Thoracic aorta (tissue), 2 donors: ENCODE measurements around the gene DHPS. TPM values are rescaled to one million over a fixed set of nuclear protein-coding genes. Genes with fewer than 3 reads are reported as not detected.

Source experiments
- ATAC-seq: fragments of 150-250 bp; one replicate; pipeline ENCODE4 v1.8.0; 2017; ENCODE audit warnings: low read depth; ENCODE audit not compliant: insufficient number of reproducible peaks, low FRiP score
- DNase-seq: peaks from one replicate; pipeline ENCODE4 v3.0.0-alpha.2; 2020; ENCODE audit warnings: low spot score
- H3K27ac ChIP-seq, 2 donors: fragments of 200-600 bp; sonication (generic); 1 replicate in 1 of 2; 2 replicates in 1 of 2; pipeline ENCODE4 v1.5.1; 2016; ENCODE audit warnings: mild to moderate bottlenecking in 2 of 2, moderate library complexity in 2 of 2
- H3K27me3 ChIP-seq: fragments of 200-600 bp; sonication (generic); replicated peaks from 2 replicates; pipeline ENCODE4 v1.6.0; 2016; ENCODE audit warnings: mild to moderate bottlenecking; ENCODE audit not compliant: insufficient read depth
- H3K36me3 ChIP-seq: fragments of 200-600 bp; sonication (generic); one replicate; pipeline ENCODE4 v1.5.1; 2016
- H3K4me1 ChIP-seq, 2 donors: fragments of 200-600 bp; sonication (generic); 1 replicate in 1 of 2; 2 replicates in 1 of 2; pipeline versions ENCODE4 v1.5.1 to v1.6.0; 2016; ENCODE audit warnings: low read depth in 2 of 2, mild to moderate bottlenecking in 1 of 2; ENCODE audit not compliant: control insufficient read depth in 1 of 2
- H3K4me3 ChIP-seq: fragments of 200-600 bp; sonication (generic); 2 replicates; pipeline ENCODE4 v1.5.1; 2016; ENCODE audit warnings: mild to moderate bottlenecking
- H3K9me3 ChIP-seq: fragments of 200-600 bp; sonication (generic); 2 replicates; pipeline ENCODE4 v1.5.1; 2016
- CTCF ChIP-seq: fragments of 200-600 bp; sonication (generic); IDR thresholded peaks from one replicate; pipeline ENCODE4 v1.5.1; 2019; ENCODE audit warnings: antibody characterized with exemption
- total RNA-seq, 2 donors: library from RNA; depleted of rRNA; stranded (reverse); fragments of >200 nt; gene quantifications; one replicate each; pipeline versions ENCODE4 v1.1.0 to v1.2.3, GENCODE V29; 2016

The DHPS gene
- total RNA-seq, 2 donors from 2014 or later, result 101 to 114 TPM

- Histone ChIP-seq H3K36me3 (no peaks in the 10 kb centered on the region), H3K4me3 (no peak overlapping the region), H3K27me3 (no peaks in the 10 kb centered on the region), H3K27ac (no peak overlapping the region), H3K9me3 (no peaks in the 10 kb centered on the region), H3K4me1 (peaks cover 3 to 5% of the 10 kb centered on the region in 2 donors)
- ATAC-seq (no peak), DNase-seq (no peak)
- TF ChIP-seq CTCF, result no peak
Observed at GRCh38 chr19:12638611-12639182, 43.0 kb downstream of the DHPS start.

- no peaks in the 10 kb centered on the region for H3K36me3 ChIP-seq
- no peak overlapping the region for H3K27ac ChIP-seq
- TF ChIP-seq CTCF, result no peak
- ATAC-seq (no peak), DNase-seq (no peak)
- H3K9me3 ChIP-seq, result no peaks in the 10 kb centered on the region
- no peaks in the 10 kb centered on the region for H3K27me3 ChIP-seq
- H3K4me1 ChIP-seq, result peaks cover 3 to 5% of the 10 kb centered on the region in 2 donors
- H3K4me3 ChIP-seq, result no peak overlapping the region
Observed at GRCh38 chr19:12636631-12637030, 45.0 kb downstream of the DHPS start.

- no peak for DNase-seq
- Histone ChIP-seq H3K36me3 (peaks cover 51% of the 10 kb centered on the region), H3K27me3 (no peaks in the 10 kb centered on the region), H3K27ac (no peak overlapping the region), H3K9me3 (peaks cover 12% of the 10 kb centered on the region), H3K4me3 (no peak overlapping the region), H3K4me1 (no peaks in the 10 kb centered on the region)
- ATAC-seq, result no peak
- TF ChIP-seq CTCF, result no peak
Observed at GRCh38 chr19:12629215-12629614, 52.5 kb downstream of the DHPS start.

GRCh38 chr19:12628040-12629022 lies 53.3 kb downstream of the DHPS start:
- no peaks in the 10 kb centered on the region for H3K4me1 ChIP-seq
- ATAC-seq (no peak), DNase-seq (no peak)
- peaks cover 55% of the 10 kb centered on the region for H3K36me3 ChIP-seq
- peaks cover 12% of the 10 kb centered on the region for H3K9me3 ChIP-seq
- H3K27me3 ChIP-seq, result no peaks in the 10 kb centered on the region
- no peak overlapping the region for H3K4me3 ChIP-seq
- TF ChIP-seq CTCF, result no peak
- no peak overlapping the region for H3K27ac ChIP-seq

- no peak for TF ChIP-seq CTCF
- no peak overlapping the region for H3K4me3 ChIP-seq
- no peak for ATAC-seq
- no peaks in the 10 kb centered on the region for H3K27me3 ChIP-seq
- peaks cover 12% of the 10 kb centered on the region for H3K9me3 ChIP-seq
- peaks cover 55% of the 10 kb centered on the region for H3K36me3 ChIP-seq
- H3K4me1 ChIP-seq, result no peaks in the 10 kb centered on the region
- DNase-seq, result no peak
- no peak overlapping the region for H3K27ac ChIP-seq
Observed at GRCh38 chr19:12626958-12627357, 54.7 kb downstream of the DHPS start.

Other genes with a start within 250 kb of the DHPS start
- 1 to 10 TPM; 2.4 to 3.4 TPM for gene ZNF443, start 240.9 kb downstream of the DHPS start, total RNA-seq
- gene ZNF709, start 197.1 kb downstream of the DHPS start, total RNA-seq, result 1 to 10 TPM; 1.4 to 3.5 TPM
- 10 to 100 TPM; 11.6 to 21.7 TPM for gene ZNF564, start 130.4 kb downstream of the DHPS start, total RNA-seq
- 1 to 10 TPM; 3.4 to 8.1 TPM for gene ZNF490, start 71.1 kb downstream of the DHPS start, total RNA-seq
- 10 to 100 TPM; 26.0 to 32.4 TPM for gene ZNF791, start 71.0 kb downstream of the DHPS start, total RNA-seq
- 100 to 1,000 TPM; 111 to 118 TPM for gene MAN2B1, start 15.1 kb downstream of the DHPS start, total RNA-seq
- 10 to 100 TPM; 12.1 to 16.2 TPM for gene WDR83, start 15.1 kb downstream of the DHPS start, total RNA-seq
- not detected for gene GNG14, start 6.1 kb upstream of the DHPS start, total RNA-seq
- 1 to 10 TPM; 3.0 to 3.9 TPM for gene FBXW9, start 14.8 kb upstream of the DHPS start, total RNA-seq
- 10 to 100 TPM; 79.0 to 88.9 TPM for gene TNPO2, start 42.1 kb upstream of the DHPS start, total RNA-seq
- 100 to 1,000 TPM; 252 to 308 TPM for gene TRIR, start 52.8 kb upstream of the DHPS start, total RNA-seq
- 10 to 100 TPM; 30.7 to 50.0 TPM for gene GET3, start 55.6 kb upstream of the DHPS start, total RNA-seq
- gene BEST2, start 69.9 kb upstream of the DHPS start, total RNA-seq, result not detected
- gene HOOK2, start 93.7 kb upstream of the DHPS start, total RNA-seq, result 100 to 1,000 TPM in 1 of 2 donors, 10 to 100 TPM in 1; 22.6 to 102 TPM
- gene JUNB, start 109.6 kb upstream of the DHPS start, total RNA-seq, result 1,000 to 10,000 TPM in 1 of 2 donors, 100 to 1,000 TPM in 1; 698 to 2,087 TPM
- gene PRDX2, start 119.9 kb upstream of the DHPS start, total RNA-seq, result 100 to 1,000 TPM; 107 to 235 TPM
- not detected for gene THSD8, start 120.2 kb upstream of the DHPS start, total RNA-seq
- gene RNASEH2A, start 124.7 kb upstream of the DHPS start, total RNA-seq, result 1 to 10 TPM; 3.0 to 7.9 TPM
- gene RTBDN, start 152.7 kb upstream of the DHPS start, total RNA-seq, result not detected
- not detected for gene MAST1, start 156.6 kb upstream of the DHPS start, total RNA-seq
- 10 to 100 TPM; 24.0 to 53.3 TPM for gene DNASE2, start 199.6 kb upstream of the DHPS start, total RNA-seq
- gene KLF1, start 205.3 kb upstream of the DHPS start, total RNA-seq, result not detected
- 10 to 100 TPM; 30.2 to 60.7 TPM for gene GCDH, start 209.3 kb upstream of the DHPS start, total RNA-seq
- not detected for gene SYCE2, start 237.4 kb upstream of the DHPS start, total RNA-seq